Smooth muscle cell (in vitro differentiated cells): ENCODE data around the gene ALPK1. TPM values are rescaled to one million over a fixed set of nuclear protein-coding genes. Genes with fewer than 3 reads are reported as not detected.

Source experiments
- DNase-seq: peaks from one replicate; lab custom pipeline; 2025; ENCODE audit not compliant: unreplicated experiment; lab: John Stamatoyannopoulos, UW
- H2AFZ ChIP-seq: fragments of 200-600 bp; sonication (generic); 2 replicates; pipeline ENCODE4 v1.6.0; 2016; ENCODE audit warnings: antibody characterized with exemption, low read depth, mild to moderate bottlenecking
- H3F3A ChIP-seq: fragments of 200-600 bp; sonication (generic); 2 replicates; pipeline ENCODE4 v1.6.0; 2017; ENCODE audit warnings: antibody characterized with exemption, low read depth
- H3K27ac ChIP-seq: fragments of 200-600 bp; sonication (generic); 2 replicates; pipeline ENCODE4 v1.5.1; 2016; ENCODE audit warnings: low read depth, mild to moderate bottlenecking
- H3K27me3 ChIP-seq: fragments of 200-600 bp; sonication (generic); 2 replicates; pipeline ENCODE4 v1.6.1; 2016; ENCODE audit warnings: low read depth, mild to moderate bottlenecking
- H3K36me3 ChIP-seq: fragments of 200-600 bp; sonication (generic); 2 replicates; pipeline ENCODE4 v1.5.1; 2016; ENCODE audit warnings: low read depth
- H3K4me1 ChIP-seq: fragments of 200-600 bp; sonication (generic); 2 replicates; pipeline ENCODE4 v1.5.1; 2016; ENCODE audit warnings: low read depth
- H3K4me2 ChIP-seq: fragments of 200-600 bp; sonication (generic); 2 replicates; pipeline ENCODE4 v1.6.0; 2016; ENCODE audit warnings: mild to moderate bottlenecking
- H3K4me3 ChIP-seq: fragments of 200-600 bp; sonication (generic); 2 replicates; pipeline ENCODE4 v1.5.1; 2016; ENCODE audit warnings: mild to moderate bottlenecking
- H3K79me2 ChIP-seq: fragments of 200-600 bp; sonication (generic); 2 replicates; pipeline ENCODE4 v1.6.0; 2016; ENCODE audit warnings: low read depth, mild to moderate bottlenecking
- H3K9ac ChIP-seq: fragments of 200-600 bp; sonication (generic); 2 replicates; pipeline ENCODE4 v1.6.0; 2016; ENCODE audit warnings: low read depth
- H3K9me3 ChIP-seq: fragments of 200-600 bp; sonication (generic); replicated peaks from 2 replicates; pipeline ENCODE4 v1.5.1; 2016; ENCODE audit warnings: low read depth
- H4K20me1 ChIP-seq: fragments of 200-600 bp; sonication (generic); 2 replicates; pipeline ENCODE4 v1.6.0; 2016; ENCODE audit warnings: low read depth
- WGBS: methylation state at CpG from one replicate; pipeline ENCODE4 v1.1.7; 2016; ENCODE audit warnings: low lambda C conversion rate; 5-methylcytosine and 5-hydroxymethylcytosine counted together
- polyA plus RNA-seq: library from polyadenylated mRNA; unstranded; fragments of >200 nt; fragmentation: Nextera tagmentation; extraction: Ambion mirVana; gene quantifications from 2 replicates; pipeline ENCODE4 v1.2.1, GENCODE V29; 2016
- total RNA-seq: library from RNA; depleted of rRNA; stranded (reverse); fragments of >200 nt; gene quantifications from 2 replicates; pipeline ENCODE4 v1.2.3, GENCODE V29; 2014
- TF ChIP-seq, protein P1 (sequence below): fragments of 200-600 bp; sonication (generic); IDR thresholded peaks from 2 replicates; pipeline ENCODE4 v1.5.1; 2017; ENCODE audit warnings: borderline replicate concordance, mild to moderate bottlenecking, antibody characterized with exemption; ENCODE audit not compliant: insufficient read depth, poor library complexity, severe bottlenecking

ALPK1 gene
- total and polyA plus RNA-seq, 2 experiments from 2014 or later, result 3.9 to 4.4 TPM

DNA sequence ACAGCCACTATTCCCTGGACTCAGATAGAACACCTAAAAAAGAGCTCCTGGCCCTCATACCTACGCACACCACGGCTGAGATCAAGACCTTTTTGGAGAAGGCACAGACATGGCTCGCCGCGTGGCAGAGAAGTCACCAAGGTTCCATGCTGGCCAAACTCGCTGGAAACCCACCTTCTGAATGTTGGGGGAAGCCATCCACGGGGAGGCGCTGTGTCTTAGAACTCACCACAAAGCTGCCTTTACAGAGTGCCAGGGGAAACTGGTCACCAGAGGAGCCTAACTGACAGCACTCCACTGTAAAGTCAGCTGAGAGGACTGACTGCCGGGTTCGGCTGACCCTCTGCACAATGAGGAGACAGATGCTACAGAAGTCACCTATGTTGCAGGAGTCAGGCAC lies 120.9 kb downstream of the ALPK1 start:
- Histone ChIP-seq H3K36me3 (no peaks in the 10 kb centered on the region), H3K4me3 (no peak overlapping the region)

DNA sequence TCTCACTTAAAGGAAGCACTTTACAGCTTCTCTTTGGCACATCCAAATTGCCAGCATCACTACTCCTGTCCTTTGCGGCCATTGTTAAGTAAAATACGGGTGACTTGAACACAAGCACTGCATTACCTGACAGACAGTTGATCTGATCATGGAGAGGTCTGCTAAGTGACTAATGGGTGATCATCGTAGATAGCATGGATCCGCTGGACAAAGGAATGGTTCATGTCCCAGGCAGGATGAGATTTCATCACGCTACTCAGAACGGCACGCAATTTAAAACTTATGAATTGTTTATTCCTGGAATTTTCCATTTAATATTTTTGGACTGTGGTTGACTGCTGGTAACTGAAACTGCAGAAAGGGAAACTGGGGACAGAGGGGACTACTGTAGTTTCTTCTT lies 124.7 kb downstream of the ALPK1 start:
- no peak overlapping the region for H2AFZ ChIP-seq
- no peaks in the 10 kb centered on the region for H3K9me3 ChIP-seq
- H4K20me1 ChIP-seq, result no peaks in the 10 kb centered on the region
- 90% methylated on average over 7 of the region's 7 CpGs for WGBS
- no peak overlapping the region for H3K9ac ChIP-seq
- H3K4me2 ChIP-seq, result no peak overlapping the region
- H3K4me1 ChIP-seq, result peaks cover 21% of the 10 kb centered on the region
- no peak overlapping the region for H3K27ac ChIP-seq
- H3K4me3 ChIP-seq, result no peak overlapping the region
- no peak for DNase-seq
- TF ChIP-seq, protein P1, sequence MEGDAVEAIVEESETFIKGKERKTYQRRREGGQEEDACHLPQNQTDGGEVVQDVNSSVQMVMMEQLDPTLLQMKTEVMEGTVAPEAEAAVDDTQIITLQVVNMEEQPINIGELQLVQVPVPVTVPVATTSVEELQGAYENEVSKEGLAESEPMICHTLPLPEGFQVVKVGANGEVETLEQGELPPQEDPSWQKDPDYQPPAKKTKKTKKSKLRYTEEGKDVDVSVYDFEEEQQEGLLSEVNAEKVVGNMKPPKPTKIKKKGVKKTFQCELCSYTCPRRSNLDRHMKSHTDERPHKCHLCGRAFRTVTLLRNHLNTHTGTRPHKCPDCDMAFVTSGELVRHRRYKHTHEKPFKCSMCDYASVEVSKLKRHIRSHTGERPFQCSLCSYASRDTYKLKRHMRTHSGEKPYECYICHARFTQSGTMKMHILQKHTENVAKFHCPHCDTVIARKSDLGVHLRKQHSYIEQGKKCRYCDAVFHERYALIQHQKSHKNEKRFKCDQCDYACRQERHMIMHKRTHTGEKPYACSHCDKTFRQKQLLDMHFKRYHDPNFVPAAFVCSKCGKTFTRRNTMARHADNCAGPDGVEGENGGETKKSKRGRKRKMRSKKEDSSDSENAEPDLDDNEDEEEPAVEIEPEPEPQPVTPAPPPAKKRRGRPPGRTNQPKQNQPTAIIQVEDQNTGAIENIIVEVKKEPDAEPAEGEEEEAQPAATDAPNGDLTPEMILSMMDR, result no peak
- no peaks in the 10 kb centered on the region for H3K79me2 ChIP-seq
- no peaks in the 10 kb centered on the region for H3K36me3 ChIP-seq
- H3K27me3 ChIP-seq, result no peaks in the 10 kb centered on the region
- no peaks in the 10 kb centered on the region for H3F3A ChIP-seq

More for the DNA sequence above, 120.9 kb downstream of the ALPK1 start:
- Histone ChIP-seq H3K27ac (no peak overlapping the region), H3K27me3 (no peaks in the 10 kb centered on the region), H3K4me1 (peaks cover 3% of the 10 kb centered on the region), H3K9me3 (no peaks in the 10 kb centered on the region), H3K4me2 (no peak overlapping the region), H4K20me1 (no peaks in the 10 kb centered on the region), H2AFZ (no peak overlapping the region), H3K79me2 (no peaks in the 10 kb centered on the region), H3F3A (no peaks in the 10 kb centered on the region), H3K9ac (no peak overlapping the region)
- no peak for DNase-seq
- TF ChIP-seq, protein P1, result no peak
- 66% methylated on average over 10 of the region's 10 CpGs for WGBS

DNA sequence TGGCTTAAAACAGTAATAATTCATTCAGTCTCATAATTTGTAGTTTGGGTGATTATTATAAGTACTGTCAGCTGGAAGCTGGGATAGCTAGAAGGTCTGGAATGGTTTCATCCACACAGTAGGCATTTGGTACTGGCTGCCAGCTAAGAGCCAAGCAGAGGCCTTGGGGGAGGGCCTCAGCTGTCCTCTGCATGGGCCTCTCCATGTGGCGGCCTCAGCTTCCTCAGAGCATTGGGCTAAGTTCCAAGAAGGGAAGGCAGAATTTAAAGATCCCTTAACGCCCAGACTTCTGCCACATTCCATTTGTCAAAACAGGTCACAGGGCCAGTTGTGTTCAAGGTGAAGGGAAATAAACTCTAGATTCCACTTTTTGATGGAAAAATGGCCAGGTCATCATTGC lies 125.5 kb downstream of the ALPK1 start:
- H3K36me3 ChIP-seq, result no peaks in the 10 kb centered on the region
- no peaks in the 10 kb centered on the region for H3K27me3 ChIP-seq
- H3K79me2 ChIP-seq, result no peaks in the 10 kb centered on the region
- no peak overlapping the region for H3K9ac ChIP-seq
- WGBS, result 79% methylated on average over 2 of the region's 2 CpGs
- no peak overlapping the region for H3K4me3 ChIP-seq
- H3K4me1 ChIP-seq, result peaks cover 21% of the 10 kb centered on the region
- no peak overlapping the region for H3K27ac ChIP-seq
- no peak overlapping the region for H3K4me2 ChIP-seq
- H3F3A ChIP-seq, result no peaks in the 10 kb centered on the region
- TF ChIP-seq, protein P1, result no peak
- DNase-seq, result no peak
- H2AFZ ChIP-seq, result no peak overlapping the region
- H3K9me3 ChIP-seq, result no peaks in the 10 kb centered on the region
- H4K20me1 ChIP-seq, result no peaks in the 10 kb centered on the region

DNA sequence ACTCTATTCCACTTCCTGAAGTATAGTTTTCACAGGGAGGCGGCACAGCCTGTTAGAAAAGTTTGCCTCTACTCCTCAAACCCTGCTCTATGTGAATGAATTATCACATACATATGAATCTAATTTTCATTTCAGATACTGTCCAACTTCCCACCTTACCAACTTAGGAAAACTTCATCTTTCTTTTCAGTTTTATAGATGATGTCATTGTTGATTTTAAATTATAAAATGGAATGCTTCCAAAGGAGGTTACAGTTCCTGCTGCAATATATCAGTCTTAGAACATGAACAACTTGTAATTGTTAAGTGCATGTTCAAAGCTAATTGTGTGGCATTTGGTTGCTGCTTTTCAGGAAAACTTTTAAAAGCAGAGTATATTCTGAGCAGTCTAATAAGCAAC lies 126.4 kb downstream of the ALPK1 start:
- Histone ChIP-seq H3K4me3 (no peak overlapping the region), H3K9me3 (no peaks in the 10 kb centered on the region), H4K20me1 (no peaks in the 10 kb centered on the region), H2AFZ (no peak overlapping the region), H3K9ac (no peak overlapping the region), H3K79me2 (no peaks in the 10 kb centered on the region), H3K4me1 (peaks cover 21% of the 10 kb centered on the region), H3K4me2 (no peak overlapping the region), H3K27ac (no peak overlapping the region), H3F3A (no peaks in the 10 kb centered on the region), H3K36me3 (no peaks in the 10 kb centered on the region), H3K27me3 (no peaks in the 10 kb centered on the region)
- TF ChIP-seq, protein P1, result no peak
- DNase-seq, result no peak
- 100% methylated on average over 1 of the region's 1 CpG for WGBS
